NT2/D1 (cell line): ENCODE data around the gene TMPRSS11A.

Source experiments
- DNase-seq: peaks from one replicate; pipeline ENCODE4 v3.0.0-alpha.2; 2011; ENCODE audit warnings: low read depth, low spot score
- H3K27me3 ChIP-seq: 2 replicates; pipeline ENCODE4 v1.6.0; 2011; ENCODE audit warnings: mild to moderate bottlenecking; ENCODE audit not compliant: insufficient read length, insufficient read depth
- H3K36me3 ChIP-seq: 2 replicates; pipeline ENCODE4 v1.6.1; 2011; ENCODE audit warnings: mild to moderate bottlenecking, low read length, mixed read lengths; ENCODE audit not compliant: insufficient read depth, insufficient read length
- H3K4me1 ChIP-seq: 2 replicates; pipeline ENCODE4 v1.5.1; 2011; ENCODE audit not compliant: insufficient read depth, insufficient read length
- H3K4me3 ChIP-seq: 2 replicates; pipeline ENCODE4 v1.5.1; 2011; ENCODE audit warnings: low read depth; ENCODE audit not compliant: insufficient read length
- H3K9ac ChIP-seq: 2 replicates; pipeline ENCODE4 v1.6.0; 2011; ENCODE audit warnings: low read depth; ENCODE audit not compliant: insufficient read length
- H3K9me3 ChIP-seq: 2 replicates; pipeline ENCODE4 v1.5.1; 2011; ENCODE audit warnings: mild to moderate bottlenecking, low read length; ENCODE audit not compliant: insufficient read depth
- SUZ12 ChIP-seq: IDR thresholded peaks from 2 replicates; pipeline ENCODE4 v1.6.1; 2011; ENCODE audit not compliant: insufficient read length, insufficient read depth; ENCODE audit errors: extremely low read depth
- YY1 ChIP-seq: IDR thresholded peaks from 2 replicates; pipeline ENCODE4 v1.6.1; 2011; ENCODE audit not compliant: insufficient read length, insufficient read depth
- ZNF274 ChIP-seq: IDR thresholded peaks from 2 replicates; pipeline ENCODE4 v1.6.1; 2011; ENCODE audit warnings: mild to moderate bottlenecking, low read depth, low read length

TMPRSS11A gene

GRCh38 chr4:67873116-67873515 is 90.2 kb downstream of the TMPRSS11A start:
- no peaks in the 10 kb centered on the region for H3K4me1 ChIP-seq
- H3K9me3 ChIP-seq = no peaks in the 10 kb centered on the region
- no peak overlapping the region for H3K9ac ChIP-seq
- no peaks in the 10 kb centered on the region for H3K36me3 ChIP-seq
- no peak for DNase-seq
- TF ChIP-seq ZNF274 (no peak), SUZ12 (no peak), YY1 (no peak)
- no peak overlapping the region for H3K4me3 ChIP-seq
- no peaks in the 10 kb centered on the region for H3K27me3 ChIP-seq

- Histone ChIP-seq H3K4me1 (no peaks in the 10 kb centered on the region), H3K36me3 (no peaks in the 10 kb centered on the region), H3K9ac (no peak overlapping the region), H3K27me3 (no peaks in the 10 kb centered on the region), H3K9me3 (no peaks in the 10 kb centered on the region), H3K4me3 (no peak overlapping the region)
- no peak for DNase-seq
- TF ChIP-seq SUZ12 = no peak
- TF ChIP-seq ZNF274 = no peak
- TF ChIP-seq YY1 = no peak
Observed at GRCh38 chr4:67871867-67872266, 91.4 kb downstream of the TMPRSS11A start.

GRCh38 chr4:67869580-67870190 is 93.6 kb downstream of the TMPRSS11A start:
- H3K36me3 ChIP-seq = no peaks in the 10 kb centered on the region
- no peak for TF ChIP-seq ZNF274
- TF ChIP-seq SUZ12 = no peak
- TF ChIP-seq YY1 = no peak
- no peaks in the 10 kb centered on the region for H3K27me3 ChIP-seq
- no peak overlapping the region for H3K4me3 ChIP-seq
- H3K9ac ChIP-seq = no peak overlapping the region
- DNase-seq = no peak
- no peaks in the 10 kb centered on the region for H3K4me1 ChIP-seq
- no peaks in the 10 kb centered on the region for H3K9me3 ChIP-seq

- DNase-seq = no peak
- H3K27me3 ChIP-seq = no peaks in the 10 kb centered on the region
- TF ChIP-seq SUZ12 (no peak), ZNF274 (no peak), YY1 (no peak)
- H3K4me3 ChIP-seq = no peak overlapping the region
- H3K36me3 ChIP-seq = no peaks in the 10 kb centered on the region
- no peaks in the 10 kb centered on the region for H3K4me1 ChIP-seq
- no peaks in the 10 kb centered on the region for H3K9me3 ChIP-seq
- H3K9ac ChIP-seq = no peak overlapping the region
Observed at GRCh38 chr4:67861513-67861912, 101.8 kb downstream of the TMPRSS11A start.
